ENCODE data around the gene NFKB1.
"Not testable (repeated sequence)": the region's sequence is repeated elsewhere in the genome, so short reads cannot be mapped to it uniquely, and the experiment has no call there.

NFKB1 gene

DNA sequence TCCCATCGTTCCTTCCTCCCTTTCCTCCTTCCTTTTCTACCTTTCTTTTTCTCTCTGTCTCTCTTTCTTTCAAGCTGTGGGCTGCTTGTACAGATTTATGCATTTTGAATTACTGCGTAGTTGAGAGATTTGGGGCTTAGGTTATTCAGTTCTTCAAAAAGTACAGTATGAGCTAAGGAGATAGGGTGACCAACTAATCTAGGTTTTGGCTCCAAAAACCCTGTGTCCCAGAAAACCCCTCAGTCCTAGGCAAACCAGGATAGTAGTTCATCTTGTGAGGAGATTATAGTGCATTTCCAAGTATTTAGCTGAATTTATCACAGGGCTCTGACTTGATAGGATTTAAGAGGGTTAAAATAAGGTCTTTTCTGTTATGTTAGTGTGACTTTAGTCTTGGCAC is 64.5 kb downstream of the NFKB1 start:
- no peak for DNase-seq (ENCODE audit: low read depth)

DNA sequence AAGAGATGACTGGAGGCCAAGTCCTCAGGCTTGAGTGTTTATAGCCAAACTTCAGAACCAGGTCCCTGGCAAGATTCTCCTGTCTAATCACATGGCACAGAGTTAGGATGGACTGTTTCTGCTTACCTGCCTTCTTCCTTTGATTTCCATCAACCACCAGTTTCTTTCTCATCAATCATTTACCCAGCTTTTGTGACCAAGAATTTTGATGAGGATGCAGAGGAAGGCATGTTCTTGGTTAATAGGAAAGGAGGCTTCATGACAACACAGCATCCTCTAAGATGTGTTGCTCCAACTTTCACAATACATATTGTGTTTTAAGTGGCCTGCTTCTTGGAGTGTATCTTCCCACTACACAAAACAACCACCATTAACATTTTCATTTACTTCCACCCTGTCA is 65.3 kb downstream of the NFKB1 start:
- no peak for DNase-seq (ENCODE audit: low read depth)

DNA sequence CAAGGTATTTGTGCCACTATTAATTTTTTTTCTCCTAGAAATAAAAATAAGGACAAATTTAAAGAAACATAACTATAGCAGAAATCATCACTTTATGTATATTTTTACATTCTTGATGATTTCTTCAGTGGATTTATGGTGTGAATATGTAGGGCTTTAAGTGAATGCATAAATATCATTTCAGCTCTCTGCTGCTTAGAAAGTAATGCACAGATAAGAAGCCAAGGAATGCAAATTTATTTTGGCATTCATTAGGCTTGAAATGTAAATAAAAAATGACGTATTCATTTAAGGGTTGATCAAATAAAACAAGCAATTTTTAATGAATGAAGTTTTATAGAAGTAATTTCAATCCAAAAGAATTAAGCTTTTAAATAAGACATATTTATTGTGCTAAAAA is 66.3 kb downstream of the NFKB1 start:
- DNase-seq (ENCODE audit: low read depth) = no peak

DNA sequence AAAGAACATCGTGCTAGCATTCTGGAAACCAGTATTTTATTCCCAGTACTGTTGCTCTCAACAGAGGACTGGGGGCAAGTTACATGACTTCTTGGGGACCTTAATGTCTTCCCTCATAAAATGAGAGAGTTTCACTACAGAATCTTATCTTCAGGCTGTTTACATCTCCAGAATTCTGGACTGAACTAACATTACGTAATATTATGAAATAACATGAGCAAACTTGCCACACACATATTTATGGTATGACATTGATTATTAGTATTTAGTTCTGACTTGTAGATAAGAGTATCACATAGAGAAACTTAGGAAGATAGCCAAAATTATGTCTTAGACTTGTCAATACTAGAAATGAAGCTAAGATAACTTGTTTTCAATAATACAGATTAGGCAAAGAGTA is 68.0 kb downstream of the NFKB1 start:
- DNase-seq (ENCODE audit: low read depth) = no peak

DNA sequence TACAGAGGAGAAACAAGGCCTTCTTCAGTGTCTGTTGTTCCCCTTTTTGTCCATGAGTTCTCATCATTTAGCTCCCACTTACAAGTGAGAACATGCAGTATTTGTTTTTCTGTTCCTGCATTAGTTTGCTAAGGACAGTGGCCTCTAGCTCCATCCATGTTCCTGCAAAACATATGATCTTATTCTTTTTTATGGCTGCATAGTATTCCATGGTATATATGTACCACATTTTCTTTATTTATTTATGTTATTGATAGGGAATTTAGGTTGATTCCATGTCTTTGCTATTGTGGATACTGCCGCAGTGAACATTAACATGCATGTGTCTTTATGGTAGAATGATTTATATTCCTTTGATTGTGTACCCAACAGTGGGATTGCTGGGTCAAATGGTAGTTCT is 69.1 kb downstream of the NFKB1 start:
- DNase-seq (ENCODE audit: low read depth) = not testable (repeated sequence)

DNA sequence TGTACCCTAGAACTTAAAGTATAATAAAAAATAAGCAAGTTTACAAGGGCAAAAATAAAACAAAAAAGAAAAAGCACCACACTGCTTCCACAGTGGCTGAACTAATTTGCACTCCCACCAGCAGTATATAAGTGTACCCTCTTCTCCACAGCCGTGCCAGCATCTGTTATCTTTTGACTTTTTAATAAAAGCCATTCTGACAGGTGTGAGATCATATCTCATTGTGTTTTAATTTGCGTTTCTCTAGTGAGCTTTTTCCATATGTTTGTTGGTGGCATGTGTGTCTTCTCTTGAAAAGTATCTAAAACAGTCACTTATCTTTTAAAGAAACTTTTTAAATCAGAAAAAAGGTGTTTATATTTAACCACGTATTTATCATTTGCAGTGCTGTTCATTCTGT is 71.3 kb downstream of the NFKB1 start:
- DNase-seq (ENCODE audit: low read depth) = no peak

DNA sequence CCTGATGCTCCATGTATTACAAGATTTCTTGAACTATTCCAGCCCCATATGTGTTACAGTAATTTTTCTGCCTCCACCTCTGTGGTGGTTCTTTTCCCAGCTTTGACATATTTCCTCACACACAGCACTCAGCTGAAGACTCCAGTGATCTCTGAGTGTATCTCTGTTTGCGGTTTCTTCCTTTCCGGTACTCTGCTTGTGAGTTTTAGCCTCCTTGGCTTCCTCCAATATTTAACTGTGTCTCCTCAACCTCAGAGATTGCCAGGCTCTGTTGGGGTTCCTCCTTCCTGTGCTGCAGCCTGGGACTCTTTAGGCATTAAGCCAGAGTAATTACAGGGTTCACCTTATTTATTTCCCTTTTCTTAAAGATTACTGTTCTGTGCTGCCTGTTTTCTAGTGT is 73.2 kb downstream of the NFKB1 start:
- no peak for DNase-seq (ENCODE audit: low read depth)

DNA sequence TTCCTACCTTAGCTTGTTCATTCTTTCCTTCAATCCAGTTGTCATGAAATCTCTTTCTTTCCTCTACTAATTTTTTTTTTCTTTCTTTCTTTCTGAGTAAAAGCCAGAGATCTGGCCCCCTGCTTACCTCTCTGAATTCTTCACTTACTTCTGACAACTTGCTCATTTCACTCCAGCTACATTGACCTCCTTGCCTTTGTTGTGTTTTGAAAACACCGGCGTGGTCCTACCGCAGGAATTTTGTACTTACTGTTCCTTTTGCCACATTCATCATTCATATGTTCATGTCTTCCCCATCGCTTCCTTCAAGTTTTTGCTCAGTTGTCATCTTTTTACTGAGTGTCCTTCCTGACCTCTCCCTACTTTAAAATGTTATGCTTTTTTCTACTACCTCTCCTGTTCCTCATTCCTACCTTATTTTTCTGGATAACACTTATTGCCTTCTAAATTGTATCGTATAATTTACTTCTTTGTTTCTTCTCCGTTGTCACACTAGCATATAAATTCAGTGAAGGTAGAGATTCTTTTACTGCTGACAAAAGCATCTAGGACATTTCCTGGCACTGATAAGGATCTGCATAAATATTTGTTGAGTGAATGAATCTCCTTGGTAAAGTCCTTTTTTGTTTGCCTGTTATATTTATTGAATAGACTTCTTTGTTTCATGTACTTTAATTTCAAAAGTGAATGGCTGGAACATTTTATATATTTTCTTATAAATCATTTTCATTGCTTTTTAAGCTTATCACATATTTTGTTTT is 74.4 kb downstream of the NFKB1 start:
- DNase-seq (ENCODE audit: low read depth) = no peak

DNA sequence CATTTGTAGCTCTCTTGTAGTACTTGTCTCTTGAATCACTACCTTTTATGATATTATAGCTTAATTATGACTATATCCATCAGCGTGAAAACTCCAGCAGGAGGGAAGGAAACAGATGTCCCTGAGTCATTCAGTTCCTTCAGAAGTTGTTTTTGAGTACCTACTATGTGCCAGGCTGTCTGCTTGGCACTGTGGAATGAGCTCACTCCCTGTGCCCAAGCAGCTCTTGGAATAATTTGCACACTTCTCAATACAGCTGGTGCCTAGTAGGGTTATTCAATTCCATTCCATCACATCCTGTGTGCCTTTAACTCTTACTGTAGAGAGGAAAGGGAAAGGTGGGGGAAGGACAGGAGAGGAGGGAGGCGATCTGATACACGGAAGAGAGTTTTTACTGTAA is 77.1 kb downstream of the NFKB1 start:
- no peak for DNase-seq (ENCODE audit: low read depth)

DNA sequence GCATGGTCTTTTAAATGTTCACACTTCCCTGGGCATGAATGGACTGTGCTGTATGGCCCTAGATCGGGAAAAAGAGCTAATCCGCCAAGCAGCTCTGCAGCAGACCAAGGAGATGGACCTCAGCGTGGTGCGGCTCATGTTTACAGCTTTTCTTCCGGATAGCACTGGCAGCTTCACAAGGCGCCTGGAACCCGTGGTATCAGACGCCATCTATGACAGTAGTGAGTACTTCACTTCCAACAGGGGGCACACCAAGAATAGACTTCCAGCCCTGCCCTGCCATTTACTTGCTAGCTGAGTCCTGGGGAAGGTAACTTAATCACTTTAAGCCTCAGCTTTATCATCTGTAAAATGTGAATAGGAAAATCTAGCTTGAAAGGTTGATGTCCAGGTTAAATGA is 77.7 kb downstream of the NFKB1 start:
- no peak for DNase-seq (ENCODE audit: low read depth)

DNA sequence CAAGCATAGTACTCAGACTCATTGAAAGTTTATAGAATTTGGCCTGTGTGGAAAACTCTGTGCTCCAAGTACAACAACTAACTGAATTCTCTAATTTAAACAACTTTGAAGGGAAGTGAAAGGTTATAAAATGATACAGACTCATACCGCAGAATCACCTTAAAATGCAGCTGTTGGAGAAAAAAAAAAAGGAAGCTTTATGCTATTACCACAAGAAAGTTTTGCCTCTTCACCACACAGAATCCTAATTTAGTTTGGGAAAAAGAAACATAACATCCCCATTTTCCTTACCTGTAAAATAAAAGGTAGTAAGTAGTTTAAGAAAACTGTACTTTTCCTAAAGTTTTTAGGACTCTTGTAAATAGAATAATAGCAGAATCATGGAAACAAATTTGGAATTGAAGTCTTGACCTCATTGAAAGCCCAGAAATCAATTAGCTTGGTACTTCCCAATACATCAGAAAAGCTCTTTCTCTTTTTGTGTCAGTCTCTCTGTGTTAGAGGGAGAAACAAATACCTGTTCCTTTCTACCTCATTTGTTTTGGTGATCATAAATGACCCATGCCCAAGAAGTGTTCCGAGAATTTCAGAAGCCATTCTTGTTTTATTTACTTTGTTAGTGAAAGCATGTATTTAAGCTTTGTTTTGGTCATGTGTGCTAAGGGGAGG is 78.8 kb downstream of the NFKB1 start:
- no peak for DNase-seq (ENCODE audit: low read depth)

DNA sequence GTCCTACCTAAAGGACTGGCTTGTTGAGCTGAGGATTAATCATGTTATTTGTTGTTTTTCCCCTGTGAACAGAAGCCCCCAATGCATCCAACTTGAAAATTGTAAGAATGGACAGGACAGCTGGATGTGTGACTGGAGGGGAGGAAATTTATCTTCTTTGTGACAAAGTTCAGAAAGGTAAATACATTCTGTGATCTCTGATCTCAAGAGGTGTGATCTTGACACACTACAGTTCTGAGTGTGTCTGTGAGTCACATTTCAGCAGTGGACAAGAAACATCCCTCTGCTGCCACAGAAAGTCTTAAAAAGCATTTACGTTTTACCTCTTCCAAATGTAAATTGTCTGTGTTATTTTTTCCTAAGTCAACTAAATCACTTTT is 79.3 kb downstream of the NFKB1 start:
- no peak for DNase-seq (ENCODE audit: low read depth)

DNA sequence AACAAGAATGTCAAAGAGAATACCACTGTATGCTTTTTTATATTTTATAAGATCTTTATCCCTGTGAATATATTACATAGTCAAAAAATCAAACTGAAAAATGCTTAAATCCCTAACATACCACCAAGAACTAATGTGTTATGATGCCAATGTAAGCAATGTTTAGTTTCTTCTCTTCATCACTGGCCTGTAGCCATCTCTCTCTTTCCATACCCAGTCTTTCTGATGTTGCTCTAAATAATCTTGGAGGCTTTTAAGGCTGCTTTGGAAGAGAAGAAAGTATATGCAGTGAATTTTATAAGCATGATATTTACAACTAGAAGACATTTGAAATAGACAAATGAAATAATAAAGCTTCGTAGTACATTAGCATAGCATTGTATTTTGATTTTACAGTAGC is 82.9 kb downstream of the NFKB1 start:
- no peak for DNase-seq (ENCODE audit: low read depth)

DNA sequence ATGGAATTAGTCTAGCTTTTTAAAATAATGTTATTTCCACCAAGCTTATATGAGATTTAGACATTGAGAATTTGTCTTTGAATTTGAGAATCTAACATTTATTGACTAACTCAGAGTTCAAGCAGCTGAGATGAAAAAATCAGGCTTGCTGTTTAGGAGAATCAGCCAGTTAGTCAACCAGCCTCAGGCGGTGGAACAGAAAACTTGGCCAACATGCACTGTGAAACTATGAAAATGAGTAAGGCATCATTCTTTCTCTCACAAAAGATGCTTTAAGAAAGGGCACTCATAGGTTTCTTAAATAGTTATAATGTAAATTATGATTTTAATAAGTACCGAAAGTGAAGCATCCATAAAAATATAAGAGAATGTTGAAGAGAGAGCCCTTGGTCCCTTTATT is 84.2 kb downstream of the NFKB1 start:
- DNase-seq (ENCODE audit: low read depth) = no peak

DNA sequence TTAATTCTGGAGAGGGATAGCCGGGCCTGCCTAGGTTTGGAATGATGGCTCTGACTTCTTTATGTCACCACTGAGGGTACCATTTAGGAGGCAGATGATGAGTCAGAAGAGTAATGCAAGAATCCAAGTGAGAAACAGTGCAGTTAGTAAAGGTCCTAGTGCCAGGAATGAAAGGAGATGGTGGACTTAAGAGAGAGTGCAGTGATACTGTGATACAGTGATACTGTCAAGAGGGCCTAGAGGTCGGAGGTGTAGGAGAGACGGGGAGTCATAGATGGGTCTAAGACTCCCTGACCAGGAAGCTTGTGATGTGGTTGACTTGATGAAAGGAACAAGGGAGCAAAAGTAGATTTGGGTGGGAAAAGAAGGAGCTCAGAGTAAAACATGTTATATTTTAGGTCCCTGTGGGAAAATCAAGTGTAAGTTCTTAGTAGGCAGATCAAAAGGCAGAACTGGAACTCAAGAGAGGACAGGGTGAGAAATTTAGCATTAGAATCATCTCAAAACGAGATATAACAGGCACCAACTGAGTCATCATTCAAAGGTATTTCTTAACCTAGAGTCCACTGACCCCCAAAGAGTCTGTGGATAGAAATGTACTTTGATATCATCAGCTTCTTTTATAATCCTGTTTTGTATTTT is 85.0 kb downstream of the NFKB1 start:
- no peak for DNase-seq (ENCODE audit: low read depth)

DNA sequence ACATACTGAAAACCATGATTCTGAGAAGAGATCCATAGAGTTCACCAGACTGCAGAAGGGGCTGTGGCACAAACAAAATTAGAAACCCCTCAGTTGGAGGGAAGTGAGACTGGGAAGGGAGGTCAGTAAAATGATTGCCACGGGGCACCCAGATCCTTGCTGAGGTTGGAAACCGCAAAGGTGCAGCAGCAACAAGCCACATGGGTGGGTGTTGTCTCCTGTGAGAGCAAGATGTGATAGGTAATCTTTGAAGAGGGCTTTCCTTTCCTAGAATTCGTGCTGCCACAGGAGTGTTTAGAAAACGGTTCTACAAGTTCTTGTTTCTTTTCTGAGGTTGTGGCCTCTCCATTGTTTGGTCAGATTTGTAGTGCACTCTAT is 85.5 kb downstream of the NFKB1 start:
- no peak for DNase-seq (ENCODE audit: low read depth)

DNA sequence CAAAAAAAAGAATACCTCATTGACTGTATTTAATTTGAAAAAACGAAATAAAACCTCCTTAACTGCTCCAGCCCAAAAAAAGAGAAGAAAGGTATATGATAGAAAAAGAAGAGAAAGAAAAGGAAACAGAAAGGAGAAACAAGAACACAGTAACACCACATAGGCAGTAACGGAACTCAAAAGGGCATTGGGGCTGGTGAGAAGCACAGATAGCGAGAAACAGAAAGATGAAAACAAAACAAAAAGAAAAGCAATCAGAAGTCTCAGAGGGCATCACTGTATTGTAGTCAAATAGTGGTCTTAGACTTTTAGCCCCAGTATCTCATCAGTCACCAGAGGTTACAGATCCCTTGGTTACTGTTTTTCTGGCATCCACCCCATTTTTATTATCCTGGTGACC is 88.6 kb downstream of the NFKB1 start:
- DNase-seq (ENCODE audit: low read depth) = no peak

DNA sequence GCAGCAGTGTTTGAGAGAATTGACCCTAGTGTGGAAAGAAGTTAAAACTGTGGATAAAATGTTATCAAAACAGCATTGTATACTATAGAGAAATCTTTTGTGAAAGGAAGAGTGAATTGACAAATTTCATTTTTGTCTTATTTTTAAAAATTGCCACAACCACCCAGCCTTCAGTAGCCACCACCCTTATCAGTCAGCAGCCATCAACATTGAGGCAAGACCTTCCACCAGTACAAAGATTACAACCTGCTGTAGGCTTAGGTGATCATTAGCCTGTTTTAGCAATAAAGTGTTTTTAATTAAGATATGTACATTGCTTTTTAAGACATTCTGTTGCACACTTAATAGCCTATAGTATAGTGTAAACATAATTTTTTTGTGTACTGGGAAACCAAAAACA is 91.1 kb downstream of the NFKB1 start:
- DNase-seq (ENCODE audit: low read depth) = no peak

DNA sequence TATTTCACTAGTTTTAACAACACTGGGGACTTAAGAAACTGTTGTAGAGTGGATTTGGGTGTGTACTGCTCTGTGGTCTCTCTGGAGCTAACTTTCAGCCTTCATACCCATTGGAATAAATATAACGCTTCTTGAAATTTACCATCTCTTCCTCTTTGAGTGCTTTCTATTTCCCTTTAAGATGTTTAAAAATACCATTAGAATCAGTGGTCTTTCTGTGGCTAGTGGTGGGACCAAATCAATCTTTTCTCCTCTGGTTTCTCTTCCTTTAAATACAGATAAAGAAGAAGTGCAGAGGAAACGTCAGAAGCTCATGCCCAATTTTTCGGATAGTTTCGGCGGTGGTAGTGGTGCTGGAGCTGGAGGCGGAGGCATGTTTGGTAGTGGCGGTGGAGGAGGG is 92.0 kb downstream of the NFKB1 start:
- no peak for DNase-seq (ENCODE audit: low read depth)

DNA sequence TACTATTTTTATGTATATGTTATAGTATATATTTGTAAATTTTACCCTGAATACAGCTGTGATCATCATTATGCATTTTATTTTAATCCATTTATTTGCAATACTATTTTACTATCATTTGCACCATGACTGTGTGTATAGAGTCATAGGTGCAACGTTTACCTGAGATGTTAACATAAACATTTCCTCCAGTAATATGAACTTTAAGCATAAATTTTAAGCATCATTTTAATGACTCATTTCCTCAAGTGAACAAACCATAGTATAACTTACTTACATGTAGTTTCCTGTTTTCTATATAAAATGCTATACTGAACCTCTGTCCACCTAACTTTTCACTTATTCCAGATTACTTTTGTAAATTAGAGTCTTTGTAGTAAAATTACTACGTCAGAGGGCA is 92.8 kb downstream of the NFKB1 start:
- no peak for DNase-seq (ENCODE audit: low read depth)

DNA sequence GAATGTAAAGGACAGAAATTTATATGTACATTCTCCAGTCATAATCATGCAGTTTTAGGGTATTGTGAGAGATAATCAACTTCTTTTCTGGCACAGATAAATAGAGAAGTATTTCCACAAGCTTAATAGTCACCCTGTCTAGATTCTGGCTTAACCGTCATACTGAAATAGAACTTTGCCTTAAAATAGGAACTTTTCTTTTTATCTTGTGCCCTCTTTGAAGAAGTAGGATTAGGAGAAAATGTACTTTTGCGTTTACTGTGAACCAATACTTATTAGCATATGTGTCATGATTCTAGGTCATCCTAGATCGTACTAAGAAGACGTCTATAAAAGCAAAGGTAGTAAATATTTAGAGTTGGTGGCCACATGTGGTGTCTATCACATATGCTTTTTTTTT is 95.4 kb downstream of the NFKB1 start:
- no peak for DNase-seq (ENCODE audit: low read depth)

DNA sequence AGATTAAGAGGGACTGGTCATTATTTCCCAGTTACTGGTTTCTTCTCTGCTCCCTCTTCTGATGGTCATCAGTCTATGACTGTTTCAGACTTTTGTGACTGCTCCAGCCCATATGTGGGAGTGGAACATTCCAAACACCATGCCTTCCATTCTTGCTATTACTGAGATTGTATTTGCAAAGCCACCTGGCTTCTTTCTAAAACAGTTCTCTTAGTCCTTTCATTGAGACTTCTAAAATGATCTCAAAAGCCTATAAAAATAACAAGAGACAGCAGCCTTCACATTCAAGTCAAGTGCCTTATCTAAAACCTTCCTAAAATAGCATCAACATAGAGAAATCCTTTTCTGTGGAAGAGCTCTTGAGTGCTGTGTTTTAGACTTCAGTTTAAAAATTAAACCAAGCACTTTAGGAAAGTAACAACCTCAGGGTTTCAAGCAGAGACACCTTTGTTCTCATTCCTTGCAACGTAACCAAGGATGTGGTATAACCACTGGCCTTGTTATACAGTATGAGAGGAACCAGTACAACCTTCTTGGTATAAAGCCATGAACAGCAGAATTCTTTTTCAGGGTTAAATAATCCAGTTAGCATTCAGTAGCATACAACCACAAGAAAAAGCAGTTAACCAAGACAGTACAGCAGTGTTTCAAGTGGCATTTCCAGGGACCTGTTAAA is 97.1 kb downstream of the NFKB1 start:
- DNase-seq (ENCODE audit: low read depth) = no peak

DNA sequence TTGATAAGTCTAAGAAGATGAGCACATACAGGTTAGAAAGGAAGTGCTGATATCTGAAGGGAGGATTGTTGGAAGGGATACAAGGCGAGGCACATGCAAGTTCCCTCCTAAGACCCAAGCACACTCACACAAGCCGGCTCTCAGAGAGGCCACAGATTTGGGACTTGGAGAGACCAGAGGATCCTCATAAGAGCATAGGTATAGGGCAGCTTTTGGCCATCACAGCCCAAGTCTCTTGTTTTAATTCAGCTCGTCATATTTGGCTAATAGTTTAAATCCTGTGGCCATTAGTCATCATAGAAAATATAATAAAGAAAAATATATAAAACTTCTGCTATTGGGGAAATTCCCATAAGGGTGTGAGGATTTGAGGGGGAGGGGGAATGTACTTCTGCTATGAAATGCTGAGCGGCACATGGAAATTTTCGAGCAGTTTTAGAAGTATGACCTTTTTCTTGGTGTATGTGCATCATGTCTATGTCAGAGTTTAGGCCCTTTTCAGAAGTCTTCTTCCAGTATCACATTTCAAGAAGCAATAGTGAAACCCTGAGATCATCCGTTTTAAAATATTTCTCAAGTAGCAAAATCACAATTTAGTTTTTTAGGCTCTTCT is 97.7 kb downstream of the NFKB1 start:
- no peak for DNase-seq (ENCODE audit: low read depth)
